GM12878 (cell line): Measurements from ENCODE around the gene SSH2. TPM values are rescaled to one million over a fixed set of nuclear protein-coding genes. Genes with fewer than 3 reads are reported as not detected.

Experiments
- ATAC-seq: fragments of 200-7000 bp; cut with Tn5 transposase; 3 replicates; pipeline ENCODE4 v1.9.1; 2020; ENCODE audit warnings: mild to moderate bottlenecking, moderate library complexity
- BruUV-seq: library from RNA; stranded (reverse); fragments of 400-500 nt; replicated peaks from 2 replicates; lab custom pipeline; 2021; lab: Mats Ljungman, UMichigan
- CTCF ChIA-PET: fragments of 300-600 bp; sonication (Branson Sonifier 250); formaldehyde crosslinking; extraction: SDS; loops from one replicate; lab custom pipeline; 2021; ENCODE audit warnings: inconsistent platforms; lab: Yijun Ruan, JAX
- POLR2A ChIA-PET: fragments of 350-600 bp; formaldehyde crosslinking; extraction: SDS; loops from one replicate; lab custom pipeline; 2021; ENCODE audit warnings: inconsistent platforms; lab: Charles Lee
- RAD21 ChIA-PET: fragments of 300-600 bp; sonication (Branson Sonifier 250); formaldehyde crosslinking; loops from one replicate; lab custom pipeline; 2023; ENCODE audit warnings: antibody characterized with exemption; ENCODE audit not compliant: unreplicated experiment; lab: Charles Lee
- SMC1A ChIA-PET: fragments of 300-600 bp; sonication (Branson Sonifier 250); formaldehyde crosslinking; loops from one replicate; lab custom pipeline; 2023; ENCODE audit not compliant: unreplicated experiment, uncharacterized antibody; lab: Charles Lee
- DNase-seq: peaks from one replicate; pipeline ENCODE4 v3.0.0-alpha.2; 2011; ENCODE audit warnings: low read depth, low spot score
- FAIRE-seq: peaks from 3 replicates; lab custom pipeline; 2011; peaks lifted over from hg19 to GRCh38; lab: Jason Lieb, UNC
- H2AFZ ChIP-seq: 2 replicates; pipeline ENCODE4 v1.6.0; 2011; ENCODE audit warnings: low read depth, low read length, control low read depth; ENCODE audit not compliant: control insufficient read depth
- H3K27ac ChIP-seq: 2 replicates; pipeline ENCODE4 v1.5.1; 2011; ENCODE audit warnings: control low read depth; ENCODE audit not compliant: control insufficient read depth, insufficient read depth
- H3K27me3 ChIP-seq, 2 experiments: replicated peaks in 1 of 2; 2 replicates each; pipeline versions ENCODE4 v1.6.0 to v1.6.1; 2011; ENCODE audit warnings: low read length in 1 of 2; ENCODE audit not compliant: control insufficient read depth in 2 of 2, insufficient read depth in 2 of 2
- H3K36me3 ChIP-seq, 2 experiments: 2 replicates each; pipeline ENCODE4 v1.5.1; 2011; ENCODE audit warnings: low read length in 1 of 2; ENCODE audit not compliant: control insufficient read depth in 2 of 2, insufficient read depth in 2 of 2
- H3K4me1 ChIP-seq: 2 replicates; pipeline ENCODE4 v1.6.1; 2011; ENCODE audit warnings: mild to moderate bottlenecking, low read length, moderate library complexity, mixed read lengths; ENCODE audit not compliant: control insufficient read depth, insufficient read depth
- H3K4me2 ChIP-seq: 2 replicates; pipeline ENCODE4 v1.6.0; 2011; ENCODE audit warnings: control low read depth; ENCODE audit not compliant: control insufficient read depth, insufficient read depth
- H3K4me3 ChIP-seq: fragments of 200-600 bp; sonication (generic); 2 replicates; pipeline ENCODE4 v1.5.1; 2016
- H3K79me2 ChIP-seq: 2 replicates; pipeline ENCODE4 v1.6.0; 2011; ENCODE audit warnings: low read length; ENCODE audit not compliant: control insufficient read depth, insufficient read depth
- H3K9ac ChIP-seq: 2 replicates; pipeline ENCODE4 v1.8.0; 2011; ENCODE audit warnings: low read length, control low read depth, mixed read lengths; ENCODE audit not compliant: control insufficient read depth, insufficient read depth
- H3K9me3 ChIP-seq: replicated peaks from 3 replicates; pipeline ENCODE4 v1.5.1; 2011; ENCODE audit warnings: mild to moderate bottlenecking, low read length; ENCODE audit not compliant: control insufficient read depth, insufficient read depth
- H4K20me1 ChIP-seq: 2 replicates; pipeline ENCODE4 v1.6.0; 2011; ENCODE audit not compliant: control insufficient read depth, insufficient read depth
- BHLHE40 ChIP-seq, 2 experiments: fragments of 450-650 bp in 1 of 2; IDR thresholded peaks; 2 replicates each; pipeline ENCODE4 v1.6.1; 2011 to 2017; ENCODE audit warnings: low read depth in 2 of 2, borderline replicate concordance in 1 of 2, improper control_type of control experiment in 1 of 2, low read length in 1 of 2, mild to moderate bottlenecking in 1 of 2
- BMI1 ChIP-seq: fragments of 450-650 bp; IDR thresholded peaks from 2 replicates; pipeline ENCODE4 v1.6.1; 2016; ENCODE audit warnings: mild to moderate bottlenecking, moderate library complexity, borderline replicate concordance
- FOS ChIP-seq: IDR thresholded peaks from 3 replicates; pipeline ENCODE4 v1.6.1; 2011; ENCODE audit warnings: borderline replicate concordance; ENCODE audit not compliant: insufficient read length; ENCODE audit errors: extremely low read depth
- RB1 ChIP-seq: fragments of 450-650 bp; formaldehyde crosslinking; IDR thresholded peaks from 2 replicates; pipeline ENCODE4 v1.6.1; 2017; ENCODE audit warnings: mild to moderate bottlenecking, borderline replicate concordance
- SREBF2 ChIP-seq: IDR thresholded peaks from 2 replicates; pipeline ENCODE4 v1.6.1; 2012; ENCODE audit warnings: mild to moderate bottlenecking, low read length
- ZBED1 ChIP-seq: IDR thresholded peaks from 2 replicates; pipeline ENCODE4 v1.6.1; 2016; ENCODE audit warnings: borderline replicate concordance
- ZNF384 ChIP-seq: IDR thresholded peaks from 2 replicates; pipeline ENCODE4 v1.6.1; 2012; ENCODE audit warnings: low read depth, mild to moderate bottlenecking, low read length, improper control_type of control experiment, borderline replicate concordance
- WGBS: methylation state at CpG from one replicate; pipeline ENCODE4 v1.1.6; 2016; ENCODE audit warnings: low lambda C conversion rate; ENCODE audit not compliant: insufficient replicate concordance, insufficient coverage; ENCODE audit errors: missing lambda C conversion rate; 5-methylcytosine and 5-hydroxymethylcytosine counted together
- in situ Hi-C: fragments of 300-500 bp; cut with MboI; formaldehyde crosslinking; loops from 9 replicates; pipeline ENCODE4 v1.14.3; 2018; ENCODE audit warnings: mixed read lengths
- intact Hi-C: fragments of 100-400 bp; cut with micrococcal nuclease; formaldehyde crosslinking; loops from one replicate; pipeline ENCODE4 v1.14.2; 2022; ENCODE audit not compliant: unreplicated experiment
- polyA plus RNA-seq, 11 experiments: library from polyadenylated mRNA; depleted of rRNA in 4 of 11; unstranded in 6 of 11; stranded (reverse) in 5 of 11; fragments of >200 nt; fragmentation: Nextera tagmentation in 4 of 11; fragmentation: Illumina TruSeq in 1 of 11; extraction: Ambion mirVana in 4 of 11; extraction: Trizol in 1 of 11; gene quantifications; 1 replicate in 1 of 11; 2 replicates in 10 of 11; pipeline versions ENCODE4 v1.2.1 to v1.2.3, GENCODE V29; 2011 to 2016; ENCODE audit warnings: inconsistent platforms in 2 of 11, missing spikeins in 2 of 11, low read depth in 1 of 11
- total RNA-seq, 4 experiments: library from RNA; depleted of rRNA in 3 of 4; stranded (reverse); fragments of >200 nt in 3 of 4; fragmentation: Illumina TruSeq in 1 of 4; extraction: Trizol in 1 of 4; gene quantifications; 2 replicates each; pipeline versions ENCODE4 v1.2.1 to v1.2.3, GENCODE V29; 2013 to 2021
- TF ChIP-seq, protein P1 (sequence below): IDR thresholded peaks from 2 replicates; pipeline ENCODE4 v1.6.1; 2012; ENCODE audit warnings: improper control_type of control experiment, low read depth, low read length; ENCODE audit not compliant: insufficient replicate concordance

The SSH2 gene
- total and polyA plus RNA-seq, 10 of the 15 experiments (the other 5 are each of a cell fraction or from before 2014, with no cell fraction given): 9.3 to 65.9 (median 34.0) TPM

DNA sequence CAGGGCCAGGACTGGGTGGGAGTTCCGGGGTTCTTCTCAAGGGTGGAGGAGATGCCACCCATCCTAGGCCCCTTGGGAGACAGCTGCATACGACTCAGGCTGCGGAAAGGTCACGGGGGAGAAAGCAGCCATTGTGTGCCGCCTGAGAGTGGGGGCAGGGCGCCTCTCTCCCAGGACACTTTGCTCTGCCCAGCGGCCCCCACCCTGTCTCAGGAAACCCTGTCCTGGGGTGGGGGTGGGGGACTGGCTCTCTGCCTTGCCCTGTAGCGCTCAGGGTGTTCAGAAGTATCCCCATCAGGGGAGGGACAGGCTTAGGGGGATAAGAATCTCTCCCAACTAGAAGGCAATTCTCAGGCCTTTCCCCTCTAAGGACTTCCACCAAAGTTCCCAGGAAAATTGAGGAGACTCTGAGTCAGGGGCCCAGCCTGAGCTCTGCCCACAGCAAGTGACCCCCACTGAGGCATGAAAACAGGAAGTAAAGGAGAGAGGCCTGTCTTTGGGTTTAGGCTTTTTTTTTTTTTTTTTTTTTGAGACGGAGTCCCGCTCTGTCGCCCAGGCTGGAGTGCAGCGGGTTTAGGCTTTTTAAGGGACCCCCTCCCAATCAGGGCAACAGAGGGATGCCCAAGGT is 345.5 kb downstream of the SSH2 start:
- DNase-seq (no peak), FAIRE-seq (no peak), ATAC-seq (no peak)
- WGBS: 59% methylated on average over 8 of the region's 12 CpGs
- no peaks in the 10 kb centered on the region for H3K27me3 ChIP-seq
- TF ChIP-seq ZNF384: peak; percentile 55; the same call in 1 of the 2 replicates
- no peak for TF ChIP-seq SREBF2
- H3K4me3 ChIP-seq: no peak overlapping the region
- peaks cover 4 to 8% of the 10 kb centered on the region in 2 experiments; a peak in 3 of 4 replicates for H3K36me3 ChIP-seq
- no peaks in the 10 kb centered on the region for H3K9me3 ChIP-seq
- SMC1A ChIA-PET: interaction anchor here (0.7 to 1.4 kb wide), 2 partner anchors 29 to 37 kb away, joined by 3 read pairs; no protein-coding TSS in a partner anchor
- no peak overlapping the region for H3K4me2 ChIP-seq
- RAD21 ChIA-PET: no interaction called here
- peaks cover 24% of the 10 kb centered on the region for H3K4me1 ChIP-seq
- peaks cover 31% of the 10 kb centered on the region for H3K79me2 ChIP-seq
- H2AFZ ChIP-seq: no peak overlapping the region
- no peaks in the 10 kb centered on the region for H4K20me1 ChIP-seq
- CTCF ChIA-PET: interaction anchor here (1.3 to 6.7 kb wide), 3 partner anchors 7 to 32 kb away, joined by 3 to 82 read pairs (median 72); partner anchors contain the start of gene ANKRD13B
- peak overlapping the region; percentile 10; the same call in 1 of the 2 replicates for H3K27ac ChIP-seq
- intact Hi-C loops: loop anchor here (5.0 kb wide), 1 partner anchor 438 kb away; no protein-coding TSS in a partner anchor
- in situ Hi-C loops: no loop called here
- peak overlapping the region; percentile 34; the same call in 1 of the 2 replicates for H3K9ac ChIP-seq
- BruUV-seq: no TSS peak
- POLR2A ChIA-PET: no interaction called here

DNA sequence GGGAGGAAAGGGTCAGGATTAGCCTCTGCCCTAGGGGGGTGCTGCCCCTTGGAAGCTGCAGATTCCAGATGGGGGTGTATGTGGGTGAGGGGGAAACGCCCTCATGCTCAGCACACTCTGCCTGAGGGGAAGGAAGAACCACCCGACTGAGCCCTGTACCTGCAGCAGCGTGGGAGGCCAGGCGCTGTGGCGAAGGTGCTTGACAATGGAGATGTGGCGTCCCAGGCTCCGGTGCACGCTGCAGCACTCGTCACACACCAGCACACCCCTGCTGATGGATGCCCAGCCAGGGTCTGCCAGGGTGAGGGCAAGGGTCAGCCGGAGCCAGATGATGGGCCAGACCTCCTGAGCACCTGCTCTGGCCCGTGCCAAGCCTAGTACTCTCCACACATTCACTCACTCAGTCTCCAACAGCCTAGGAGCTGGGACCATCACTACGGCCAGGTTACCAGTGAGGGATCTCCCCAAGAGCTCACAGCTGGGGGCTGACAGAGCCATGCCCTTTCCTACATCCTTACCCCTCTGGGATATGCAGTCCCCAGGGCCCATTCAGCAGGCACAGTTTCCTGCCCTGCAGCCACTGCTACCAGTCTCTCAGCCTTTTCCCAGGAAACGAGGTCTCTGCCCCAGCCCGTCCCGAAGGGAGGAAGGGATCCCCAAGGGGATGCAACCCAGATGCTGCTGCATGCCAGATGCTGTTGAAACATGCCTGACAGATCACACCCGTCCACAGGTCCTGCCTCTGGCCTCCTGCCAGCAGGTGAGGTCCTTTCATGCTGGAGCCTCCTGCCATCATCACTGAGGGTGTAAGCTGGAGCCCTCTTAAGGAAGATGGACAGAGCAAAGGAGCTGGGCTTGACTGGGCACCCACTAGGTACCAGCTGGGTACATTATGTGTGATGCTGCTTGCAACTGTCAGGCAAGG is 346.4 kb downstream of the SSH2 start:
- Histone ChIP-seq H3K27me3 (no peaks in the 10 kb centered on the region), H2AFZ (no peak overlapping the region), H3K9me3 (no peaks in the 10 kb centered on the region), H3K4me1 (peaks cover 24% of the 10 kb centered on the region), H3K36me3 (peaks cover 5 to 8% of the 10 kb centered on the region in 2 experiments; a peak in 3 of 4 replicates), H3K79me2 (peaks cover 25% of the 10 kb centered on the region), H3K4me3 (no peak overlapping the region), H3K9ac (no peak overlapping the region), H3K27ac (no peak overlapping the region), H3K4me2 (no peak overlapping the region), H4K20me1 (no peaks in the 10 kb centered on the region)
- BruUV-seq: no TSS peak
- SMC1A ChIA-PET: interaction anchor here (1.4 kb wide), 1 partner anchor 30 kb away, joined by 3 read pairs; no protein-coding TSS in a partner anchor
- 75% methylated on average over 16 of the region's 16 CpGs for WGBS
- intact Hi-C loops (loop anchor here (5.0 kb wide), 1 partner anchor 439 kb away; no protein-coding TSS in a partner anchor), in situ Hi-C loops (no loop called here)
- FAIRE-seq (no peak), ATAC-seq (no peak), DNase-seq (no peak)
- RAD21 ChIA-PET: no interaction called here
- POLR2A ChIA-PET: no interaction called here
- CTCF ChIA-PET: interaction anchor here (1.3 to 6.7 kb wide), 3 partner anchors 8 to 33 kb away, joined by 3 to 82 read pairs (median 72); partner anchors contain the start of gene ANKRD13B
- TF ChIP-seq RB1 (no peak), FOS (no peak), BHLHE40 (IDR thresholded peaks at IDR 0.05; ENCODE audit: borderline replicate concordance in 1 of 2, low read depth in 2 of 2, low read length in 1 of 2) (no peak), ZBED1 (no peak), BMI1 (no peak)
- TF ChIP-seq, protein P1, sequence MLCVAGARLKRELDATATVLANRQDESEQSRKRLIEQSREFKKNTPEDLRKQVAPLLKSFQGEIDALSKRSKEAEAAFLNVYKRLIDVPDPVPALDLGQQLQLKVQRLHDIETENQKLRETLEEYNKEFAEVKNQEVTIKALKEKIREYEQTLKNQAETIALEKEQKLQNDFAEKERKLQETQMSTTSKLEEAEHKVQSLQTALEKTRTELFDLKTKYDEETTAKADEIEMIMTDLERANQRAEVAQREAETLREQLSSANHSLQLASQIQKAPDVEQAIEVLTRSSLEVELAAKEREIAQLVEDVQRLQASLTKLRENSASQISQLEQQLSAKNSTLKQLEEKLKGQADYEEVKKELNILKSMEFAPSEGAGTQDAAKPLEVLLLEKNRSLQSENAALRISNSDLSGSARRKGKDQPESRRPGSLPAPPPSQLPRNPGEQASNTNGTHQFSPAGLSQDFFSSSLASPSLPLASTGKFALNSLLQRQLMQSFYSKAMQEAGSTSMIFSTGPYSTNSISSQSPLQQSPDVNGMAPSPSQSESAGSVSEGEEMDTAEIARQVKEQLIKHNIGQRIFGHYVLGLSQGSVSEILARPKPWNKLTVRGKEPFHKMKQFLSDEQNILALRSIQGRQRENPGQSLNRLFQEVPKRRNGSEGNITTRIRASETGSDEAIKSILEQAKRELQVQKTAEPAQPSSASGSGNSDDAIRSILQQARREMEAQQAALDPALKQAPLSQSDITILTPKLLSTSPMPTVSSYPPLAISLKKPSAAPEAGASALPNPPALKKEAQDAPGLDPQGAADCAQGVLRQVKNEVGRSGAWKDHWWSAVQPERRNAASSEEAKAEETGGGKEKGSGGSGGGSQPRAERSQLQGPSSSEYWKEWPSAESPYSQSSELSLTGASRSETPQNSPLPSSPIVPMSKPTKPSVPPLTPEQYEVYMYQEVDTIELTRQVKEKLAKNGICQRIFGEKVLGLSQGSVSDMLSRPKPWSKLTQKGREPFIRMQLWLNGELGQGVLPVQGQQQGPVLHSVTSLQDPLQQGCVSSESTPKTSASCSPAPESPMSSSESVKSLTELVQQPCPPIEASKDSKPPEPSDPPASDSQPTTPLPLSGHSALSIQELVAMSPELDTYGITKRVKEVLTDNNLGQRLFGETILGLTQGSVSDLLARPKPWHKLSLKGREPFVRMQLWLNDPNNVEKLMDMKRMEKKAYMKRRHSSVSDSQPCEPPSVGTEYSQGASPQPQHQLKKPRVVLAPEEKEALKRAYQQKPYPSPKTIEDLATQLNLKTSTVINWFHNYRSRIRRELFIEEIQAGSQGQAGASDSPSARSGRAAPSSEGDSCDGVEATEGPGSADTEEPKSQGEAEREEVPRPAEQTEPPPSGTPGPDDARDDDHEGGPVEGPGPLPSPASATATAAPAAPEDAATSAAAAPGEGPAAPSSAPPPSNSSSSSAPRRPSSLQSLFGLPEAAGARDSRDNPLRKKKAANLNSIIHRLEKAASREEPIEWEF: no peak
